ENCODE results near the gene KCNN3.
"Not testable (repeated sequence)": the region's sequence is repeated elsewhere in the genome, so short reads cannot be mapped to it uniquely, and the experiment has no call there.

DNA sequence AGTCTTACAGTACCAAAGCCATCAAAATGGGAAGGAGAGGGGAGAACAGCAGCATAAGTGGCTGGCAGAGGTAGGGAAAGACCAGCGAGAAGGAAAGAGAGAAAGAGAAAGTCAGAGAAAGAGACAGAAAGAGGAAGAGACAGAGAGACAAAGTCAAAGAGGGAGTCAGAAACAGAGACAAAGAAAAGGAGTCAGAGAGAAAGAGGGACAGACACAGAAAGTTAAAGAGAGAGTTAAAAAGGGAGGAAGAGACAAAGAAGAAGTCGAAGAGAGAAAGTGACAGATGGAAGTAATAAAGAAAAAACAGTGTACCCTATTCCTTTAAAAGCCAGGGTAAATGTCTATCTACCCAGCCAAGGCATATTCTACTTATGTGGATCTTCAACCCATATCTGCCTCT lies 193.2 kb downstream of the KCNN3 start:
- TF ChIP-seq, protein P1, sequence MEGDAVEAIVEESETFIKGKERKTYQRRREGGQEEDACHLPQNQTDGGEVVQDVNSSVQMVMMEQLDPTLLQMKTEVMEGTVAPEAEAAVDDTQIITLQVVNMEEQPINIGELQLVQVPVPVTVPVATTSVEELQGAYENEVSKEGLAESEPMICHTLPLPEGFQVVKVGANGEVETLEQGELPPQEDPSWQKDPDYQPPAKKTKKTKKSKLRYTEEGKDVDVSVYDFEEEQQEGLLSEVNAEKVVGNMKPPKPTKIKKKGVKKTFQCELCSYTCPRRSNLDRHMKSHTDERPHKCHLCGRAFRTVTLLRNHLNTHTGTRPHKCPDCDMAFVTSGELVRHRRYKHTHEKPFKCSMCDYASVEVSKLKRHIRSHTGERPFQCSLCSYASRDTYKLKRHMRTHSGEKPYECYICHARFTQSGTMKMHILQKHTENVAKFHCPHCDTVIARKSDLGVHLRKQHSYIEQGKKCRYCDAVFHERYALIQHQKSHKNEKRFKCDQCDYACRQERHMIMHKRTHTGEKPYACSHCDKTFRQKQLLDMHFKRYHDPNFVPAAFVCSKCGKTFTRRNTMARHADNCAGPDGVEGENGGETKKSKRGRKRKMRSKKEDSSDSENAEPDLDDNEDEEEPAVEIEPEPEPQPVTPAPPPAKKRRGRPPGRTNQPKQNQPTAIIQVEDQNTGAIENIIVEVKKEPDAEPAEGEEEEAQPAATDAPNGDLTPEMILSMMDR (IDR thresholded peaks at IDR 0.05 in 8 of 11, conservative IDR thresholded peaks at IDR 0.05 in 3 of 11) = not testable (repeated sequence)
- TF ChIP-seq POLR2A (IDR thresholded peaks at IDR 0.05) = not testable (repeated sequence)
